ENCODE results near the gene SCFD1.

Gene SCFD1

DNA sequence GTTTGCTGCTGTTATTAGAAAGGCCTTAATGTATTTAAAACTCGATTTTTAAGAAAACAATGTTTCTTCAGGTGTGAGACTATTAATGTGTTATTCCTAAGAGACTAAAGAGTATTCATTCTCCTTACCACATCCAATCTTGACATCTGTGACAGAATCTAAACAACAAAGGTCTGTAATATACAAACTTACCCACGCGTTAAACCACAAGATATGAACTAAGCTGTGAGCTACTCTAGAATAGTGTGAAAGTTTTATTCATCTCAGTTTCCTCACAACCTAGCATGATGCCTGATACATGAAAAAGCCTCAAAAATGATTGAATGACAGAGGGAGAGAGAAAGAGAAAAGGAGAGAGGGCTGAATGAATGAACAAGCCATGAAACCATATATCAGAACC lies 135.0 kb downstream of the SCFD1 start:
- no peak for TF ChIP-seq CTCF (conservative IDR thresholded peaks at IDR 0.05)
- no peak overlapping the region for H3K27ac ChIP-seq

DNA sequence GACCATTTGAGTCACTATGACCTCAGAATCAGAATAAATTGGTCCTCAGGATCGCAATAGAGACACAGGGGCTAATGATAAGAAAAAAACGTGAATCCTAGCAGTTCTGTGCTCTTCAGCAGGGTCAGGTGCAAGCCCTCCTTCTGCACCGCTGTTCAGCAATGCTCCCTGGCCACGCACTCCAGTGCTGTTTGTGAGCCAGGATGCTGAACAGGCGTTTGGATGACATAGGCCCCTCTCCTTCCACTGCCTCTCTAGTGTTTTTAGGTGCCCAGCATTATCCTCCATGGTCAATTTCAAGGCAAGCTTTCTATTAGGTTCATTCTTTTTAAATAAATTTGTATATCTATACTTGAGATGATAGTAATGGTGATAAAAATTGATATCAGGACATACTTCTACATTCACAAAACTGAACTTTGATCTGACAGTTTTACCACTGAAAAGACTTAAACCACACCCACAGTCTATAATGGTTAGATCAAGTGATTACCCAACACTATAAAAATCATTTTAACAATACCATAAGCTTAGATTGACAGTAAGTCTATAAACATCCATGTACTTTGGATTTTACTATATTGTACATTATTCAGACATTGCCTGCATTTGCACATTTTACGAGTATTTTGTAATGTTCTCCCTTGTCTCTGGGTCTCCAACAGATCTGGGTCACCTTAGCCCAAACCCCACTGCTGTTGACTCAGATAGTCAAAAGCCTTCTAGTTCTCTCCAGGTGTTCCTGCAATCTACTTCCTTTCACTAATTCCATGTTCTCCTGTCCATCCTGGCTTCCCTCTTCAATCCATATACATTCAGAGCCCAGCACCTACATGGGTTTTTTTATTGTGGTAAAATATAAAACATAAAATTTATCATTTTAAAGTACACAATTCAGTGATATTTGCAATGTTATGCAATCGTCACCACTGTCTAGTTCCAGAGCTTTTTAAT lies 137.3 kb downstream of the SCFD1 start:
- no peak overlapping the region for H3K27ac ChIP-seq
- TF ChIP-seq CTCF (conservative IDR thresholded peaks at IDR 0.05), result no peak

DNA sequence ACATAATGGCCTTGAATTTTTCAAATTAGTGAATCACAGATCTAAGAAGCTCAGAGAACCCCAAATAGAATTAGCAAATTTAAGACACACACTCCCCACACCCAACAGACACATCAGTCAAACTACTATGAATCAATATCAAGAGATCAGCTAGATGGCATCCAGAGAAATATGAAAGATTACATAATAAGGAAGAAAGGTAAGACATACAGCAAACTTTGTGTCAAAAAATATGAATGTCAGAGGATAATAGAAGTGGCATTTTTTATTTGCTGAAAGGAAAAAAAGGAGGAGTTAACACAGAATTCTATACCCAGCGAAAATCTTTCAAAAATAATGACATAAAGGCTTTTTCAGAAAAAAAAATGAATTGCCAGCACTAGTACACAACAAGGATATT lies 141.8 kb downstream of the SCFD1 start:
- no peak for TF ChIP-seq CTCF (conservative IDR thresholded peaks at IDR 0.05)
- no peak overlapping the region for H3K27ac ChIP-seq

DNA sequence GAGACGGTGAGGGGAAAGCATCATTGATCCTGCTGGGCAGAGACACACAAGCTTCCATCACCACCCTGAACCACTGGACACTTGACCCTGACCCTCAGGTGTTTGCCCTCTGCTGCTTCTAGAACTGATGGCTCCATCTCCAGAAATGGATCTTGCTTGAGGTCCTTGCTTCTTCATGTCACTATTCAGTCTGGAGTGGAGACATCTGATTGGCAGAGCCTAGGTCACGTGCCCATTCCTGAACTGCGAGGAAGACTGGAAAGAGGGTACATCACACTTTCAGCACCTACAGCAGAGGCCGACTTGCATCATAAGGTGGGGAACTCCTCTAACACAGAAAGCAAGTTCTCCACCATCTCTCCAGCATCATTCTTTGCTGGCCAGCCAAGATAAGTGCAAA lies 145.5 kb downstream of the SCFD1 start:
- TF ChIP-seq CTCF (conservative IDR thresholded peaks at IDR 0.05), result no peak
- H3K27ac ChIP-seq, result no peak overlapping the region

DNA sequence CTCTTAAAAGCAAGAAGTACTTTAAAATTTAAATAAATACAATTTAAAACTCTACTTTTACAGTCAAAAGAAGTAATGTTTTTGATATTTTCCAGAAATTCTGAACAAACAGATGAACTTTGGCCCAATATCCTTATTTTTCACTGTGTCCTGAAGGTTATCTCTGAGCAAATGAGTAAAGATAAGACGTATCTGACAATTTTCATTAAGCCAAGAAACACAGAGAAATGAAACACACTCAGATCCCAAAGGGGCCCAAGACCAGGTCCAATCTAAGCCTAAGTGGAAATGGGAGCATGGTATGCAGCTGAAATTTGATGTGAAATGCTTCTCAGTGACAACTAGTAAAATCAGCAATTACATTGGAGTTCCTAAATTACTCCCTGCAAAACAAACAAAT lies 146.7 kb downstream of the SCFD1 start:
- no peak for TF ChIP-seq CTCF (conservative IDR thresholded peaks at IDR 0.05)
- H3K27ac ChIP-seq, result no peak overlapping the region

DNA sequence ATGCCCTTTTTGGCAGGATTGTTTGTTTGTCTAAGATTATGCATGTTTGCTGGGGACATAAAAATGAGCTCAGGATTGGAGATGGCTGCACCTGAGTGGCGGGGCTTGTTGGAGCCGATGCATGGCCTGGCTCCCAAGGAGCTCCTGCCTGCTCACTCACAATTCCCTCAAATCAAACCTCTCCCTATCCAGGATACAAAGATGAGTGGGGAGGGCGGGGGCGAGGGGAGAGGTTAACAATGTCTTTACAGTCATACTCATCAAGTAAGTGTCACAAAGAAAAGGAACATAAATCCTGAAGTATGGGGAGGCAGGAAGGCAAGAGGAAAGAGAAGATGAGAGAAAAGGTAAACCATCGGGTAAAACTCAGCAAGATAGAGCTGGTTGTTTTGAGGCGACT lies 148.3 kb downstream of the SCFD1 start:
- no peak overlapping the region for H3K27ac ChIP-seq
- TF ChIP-seq CTCF (conservative IDR thresholded peaks at IDR 0.05), result no peak

DNA sequence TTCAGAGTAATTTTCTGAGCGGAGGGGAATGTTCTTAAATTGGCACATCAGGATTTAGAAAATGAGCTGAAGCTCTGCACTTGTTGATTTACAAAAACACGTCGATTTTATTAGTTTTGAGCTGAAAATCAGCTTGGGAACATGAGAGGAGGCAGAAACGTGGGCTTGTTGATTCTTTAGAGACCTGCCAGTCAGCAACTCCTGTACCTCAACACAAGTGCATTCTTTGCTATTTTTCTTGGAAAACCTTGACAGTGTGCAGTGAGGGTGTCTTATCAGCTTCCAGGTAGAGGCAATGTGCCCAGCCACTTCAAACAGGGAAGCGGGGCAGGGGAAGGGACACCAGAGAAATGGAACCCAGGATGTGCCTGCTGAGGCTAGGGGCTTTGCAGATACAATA lies 149.5 kb downstream of the SCFD1 start:
- H3K27ac ChIP-seq, result no peak overlapping the region
- no peak for TF ChIP-seq CTCF (conservative IDR thresholded peaks at IDR 0.05)

Measured in VCaP (cell line).